ENCODE data around the gene ZNF697. TPM values are rescaled to one million over a fixed set of nuclear protein-coding genes. Genes with fewer than 3 reads are reported as not detected.

The ZNF697 gene
- total and polyA plus RNA-seq, 9 of the 15 experiments (the other 6 are each of a cell fraction or from before 2014, with no cell fraction given), result 2.1 to 13.6 (median 8.3) TPM

DNA sequence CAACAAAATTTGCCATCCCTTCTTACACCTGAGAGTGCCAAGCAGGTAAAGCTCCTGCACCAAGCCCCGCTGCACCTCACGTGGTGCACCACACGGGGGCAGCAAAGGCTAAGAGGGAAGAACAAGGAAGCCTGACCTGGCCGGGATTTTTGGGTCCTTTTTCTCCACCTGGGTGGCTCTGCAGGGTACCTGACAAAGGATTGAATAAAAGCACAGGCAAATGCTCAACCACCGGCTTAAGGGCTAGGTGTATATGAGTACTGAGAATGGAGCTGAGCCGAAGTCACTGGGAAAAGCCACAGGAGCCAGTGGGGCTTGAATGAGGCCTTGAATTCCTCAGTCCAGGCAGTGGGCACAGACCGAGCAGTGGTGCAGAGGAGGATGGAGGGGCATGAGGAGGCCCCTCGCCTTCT is 36.4 kb downstream of the ZNF697 start (continued):
- TF ChIP-seq E2F6 (IDR thresholded peaks at IDR 0.05; ENCODE audit: borderline replicate concordance in 1 of 2, extremely low read depth in 1 of 2, insufficient read depth in 1 of 2, insufficient read length in 1 of 2, low read depth in 1 of 2, low read length in 1 of 2, poor library complexity in 1 of 2, severe bottlenecking in 1 of 2) (no peak), SMARCE1 (IDR thresholded peaks at IDR 0.05) (no peak), DMBX1 (CRISPR knock-in tag; IDR thresholded peaks at IDR 0.05; ENCODE audit: borderline replicate concordance) (no peak), SP1 (CRISPR knock-in tag; IDR thresholded peaks at IDR 0.05) (no peak), RB1 (IDR thresholded peaks at IDR 0.05; ENCODE audit: low read depth) (peak; percentile 54; the same call in 1 of the 2 replicates), ZNF77 (CRISPR knock-in tag; IDR thresholded peaks at IDR 0.05) (no peak), FOSL1 (tag; conservative IDR thresholded peaks at IDR 0.05) (no peak), JUN (IDR thresholded peaks at IDR 0.05; ENCODE audit: borderline replicate concordance, low read depth, low read length) (peak; percentile 19; the same call in 1 of the 2 replicates), JUN (CRISPR knock-in tag; IDR thresholded peaks at IDR 0.05; ENCODE audit: borderline replicate concordance) (no peak), ZNF143 (CRISPR knock-in tag; IDR thresholded peaks at IDR 0.05) (no peak), DEAF1 (CRISPR knock-in tag; IDR thresholded peaks at IDR 0.05) (peak; percentile 85), KLF16 (IDR thresholded peaks at IDR 0.05) (peak; percentile 61; the same call in 1 of the 2 replicates), MEF2D (tag; conservative IDR thresholded peaks at IDR 0.05; ENCODE audit: low read depth) (no peak)
- TF ChIP-seq, protein P1, sequence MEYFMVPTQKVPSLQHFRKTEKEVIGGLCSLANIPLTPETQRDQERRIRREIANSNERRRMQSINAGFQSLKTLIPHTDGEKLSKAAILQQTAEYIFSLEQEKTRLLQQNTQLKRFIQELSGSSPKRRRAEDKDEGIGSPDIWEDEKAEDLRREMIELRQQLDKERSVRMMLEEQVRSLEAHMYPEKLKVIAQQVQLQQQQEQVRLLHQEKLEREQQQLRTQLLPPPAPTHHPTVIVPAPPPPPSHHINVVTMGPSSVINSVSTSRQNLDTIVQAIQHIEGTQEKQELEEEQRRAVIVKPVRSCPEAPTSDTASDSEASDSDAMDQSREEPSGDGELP (CRISPR knock-in tag; IDR thresholded peaks at IDR 0.05; ENCODE audit: borderline replicate concordance), result no peak
- TF ChIP-seq, protein P2, sequence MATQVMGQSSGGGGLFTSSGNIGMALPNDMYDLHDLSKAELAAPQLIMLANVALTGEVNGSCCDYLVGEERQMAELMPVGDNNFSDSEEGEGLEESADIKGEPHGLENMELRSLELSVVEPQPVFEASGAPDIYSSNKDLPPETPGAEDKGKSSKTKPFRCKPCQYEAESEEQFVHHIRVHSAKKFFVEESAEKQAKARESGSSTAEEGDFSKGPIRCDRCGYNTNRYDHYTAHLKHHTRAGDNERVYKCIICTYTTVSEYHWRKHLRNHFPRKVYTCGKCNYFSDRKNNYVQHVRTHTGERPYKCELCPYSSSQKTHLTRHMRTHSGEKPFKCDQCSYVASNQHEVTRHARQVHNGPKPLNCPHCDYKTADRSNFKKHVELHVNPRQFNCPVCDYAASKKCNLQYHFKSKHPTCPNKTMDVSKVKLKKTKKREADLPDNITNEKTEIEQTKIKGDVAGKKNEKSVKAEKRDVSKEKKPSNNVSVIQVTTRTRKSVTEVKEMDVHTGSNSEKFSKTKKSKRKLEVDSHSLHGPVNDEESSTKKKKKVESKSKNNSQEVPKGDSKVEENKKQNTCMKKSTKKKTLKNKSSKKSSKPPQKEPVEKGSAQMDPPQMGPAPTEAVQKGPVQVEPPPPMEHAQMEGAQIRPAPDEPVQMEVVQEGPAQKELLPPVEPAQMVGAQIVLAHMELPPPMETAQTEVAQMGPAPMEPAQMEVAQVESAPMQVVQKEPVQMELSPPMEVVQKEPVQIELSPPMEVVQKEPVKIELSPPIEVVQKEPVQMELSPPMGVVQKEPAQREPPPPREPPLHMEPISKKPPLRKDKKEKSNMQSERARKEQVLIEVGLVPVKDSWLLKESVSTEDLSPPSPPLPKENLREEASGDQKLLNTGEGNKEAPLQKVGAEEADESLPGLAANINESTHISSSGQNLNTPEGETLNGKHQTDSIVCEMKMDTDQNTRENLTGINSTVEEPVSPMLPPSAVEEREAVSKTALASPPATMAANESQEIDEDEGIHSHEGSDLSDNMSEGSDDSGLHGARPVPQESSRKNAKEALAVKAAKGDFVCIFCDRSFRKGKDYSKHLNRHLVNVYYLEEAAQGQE (IDR thresholded peaks at IDR 0.05; ENCODE audit: borderline replicate concordance), result peak; percentile 78
- TF ChIP-seq, protein P2 (CRISPR knock-in tag; IDR thresholded peaks at IDR 0.05; ENCODE audit: low read depth), result no peak
